ENCODE data around the gene BDKRB1.

- TF ChIP-seq, protein P1, sequence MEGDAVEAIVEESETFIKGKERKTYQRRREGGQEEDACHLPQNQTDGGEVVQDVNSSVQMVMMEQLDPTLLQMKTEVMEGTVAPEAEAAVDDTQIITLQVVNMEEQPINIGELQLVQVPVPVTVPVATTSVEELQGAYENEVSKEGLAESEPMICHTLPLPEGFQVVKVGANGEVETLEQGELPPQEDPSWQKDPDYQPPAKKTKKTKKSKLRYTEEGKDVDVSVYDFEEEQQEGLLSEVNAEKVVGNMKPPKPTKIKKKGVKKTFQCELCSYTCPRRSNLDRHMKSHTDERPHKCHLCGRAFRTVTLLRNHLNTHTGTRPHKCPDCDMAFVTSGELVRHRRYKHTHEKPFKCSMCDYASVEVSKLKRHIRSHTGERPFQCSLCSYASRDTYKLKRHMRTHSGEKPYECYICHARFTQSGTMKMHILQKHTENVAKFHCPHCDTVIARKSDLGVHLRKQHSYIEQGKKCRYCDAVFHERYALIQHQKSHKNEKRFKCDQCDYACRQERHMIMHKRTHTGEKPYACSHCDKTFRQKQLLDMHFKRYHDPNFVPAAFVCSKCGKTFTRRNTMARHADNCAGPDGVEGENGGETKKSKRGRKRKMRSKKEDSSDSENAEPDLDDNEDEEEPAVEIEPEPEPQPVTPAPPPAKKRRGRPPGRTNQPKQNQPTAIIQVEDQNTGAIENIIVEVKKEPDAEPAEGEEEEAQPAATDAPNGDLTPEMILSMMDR (IDR thresholded peaks at IDR 0.05; ENCODE audit: low read depth, low read length, poor library complexity, severe bottlenecking): no peak
- TF ChIP-seq EZH2phosphoT487 (IDR thresholded peaks at IDR 0.05; ENCODE audit: borderline replicate concordance, low read length): no peak
These were observed 6.0 kb downstream of the BDKRB1 start for GRCh38 chr14:96261772-96262655.

Measured in DOHH2 (cell line).